CD4-positive, alpha-beta T cell treated with Interferon gamma for 1 hour (primary cell): ENCODE measurements around the gene GAN.

Experiments used
- DNase-seq: peaks from one replicate; pipeline ENCODE4 v3.0.0-alpha.2; 2020

Gene GAN

DNA sequence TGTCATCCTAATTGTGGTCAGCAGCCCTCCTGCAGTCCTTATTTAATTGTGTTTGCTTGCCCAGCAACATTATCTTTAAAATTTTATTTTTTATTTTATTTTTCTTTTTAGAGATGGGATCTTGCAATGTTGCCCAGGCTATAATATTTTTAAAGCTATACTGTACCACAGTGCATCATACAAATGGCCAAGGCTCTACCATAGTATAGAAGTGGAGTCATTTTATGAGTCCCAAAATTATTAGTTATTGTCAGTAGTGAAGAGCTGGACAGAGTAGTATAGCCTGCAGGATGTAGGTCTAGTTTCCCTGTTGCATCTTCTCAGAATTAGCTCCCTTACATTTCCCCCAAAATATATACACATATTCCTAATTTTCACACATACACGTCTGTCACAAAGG lies 44.1 kb downstream of the GAN start:
- no peak for DNase-seq

- no peak for DNase-seq
These were observed 45.4 kb downstream of the GAN start for GRCh38 chr16:81360135-81360534.

DNA sequence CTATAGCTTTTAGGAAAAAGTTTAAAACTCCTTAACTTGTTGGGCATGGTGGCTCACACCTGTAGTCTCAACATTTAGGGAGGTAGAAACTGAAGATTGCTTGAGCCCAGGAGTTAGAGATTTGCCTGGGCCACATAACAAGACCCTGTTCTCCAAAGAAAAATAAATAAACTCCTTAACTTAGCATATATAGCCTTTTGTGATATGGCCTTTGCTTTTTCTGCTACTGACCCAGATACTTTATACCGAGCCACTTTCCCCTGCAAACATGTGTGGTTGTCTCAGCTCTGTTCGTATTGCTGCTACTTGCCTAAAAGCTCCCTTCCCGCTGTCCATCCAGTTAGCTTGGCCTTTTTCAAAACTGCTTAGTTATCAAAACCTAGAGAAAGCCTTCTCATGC lies 51.0 kb downstream of the GAN start:
- DNase-seq = no peak

DNA sequence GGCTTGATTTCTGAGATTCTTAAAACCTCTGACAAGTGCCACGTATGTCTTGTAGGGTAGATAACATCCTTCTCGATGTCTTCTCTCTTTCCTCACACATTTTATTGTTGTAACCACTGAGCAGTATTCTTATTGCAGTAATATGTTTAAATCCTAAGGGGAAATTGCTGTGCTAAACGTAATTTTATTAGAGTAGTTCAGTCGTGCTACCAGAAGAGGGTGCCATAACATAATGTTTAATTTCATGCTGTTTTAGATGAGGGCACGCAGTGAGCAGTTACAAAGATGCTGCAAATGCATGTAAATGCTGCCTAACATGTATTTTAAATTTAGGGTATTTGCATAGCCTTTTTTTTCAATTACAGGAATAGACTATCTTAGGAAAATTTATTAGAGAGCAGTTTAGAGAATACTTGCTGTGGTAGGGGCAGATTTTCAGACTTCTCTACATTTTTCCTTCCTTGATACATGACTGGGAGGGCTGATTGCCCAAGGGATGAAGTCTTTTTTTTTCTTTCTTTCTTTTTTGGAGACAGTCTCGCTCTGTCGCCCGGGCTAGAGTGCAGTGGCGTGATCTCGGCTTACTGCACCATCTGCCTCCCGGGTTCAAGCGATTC lies 51.7 kb downstream of the GAN start:
- no peak for DNase-seq

DNA sequence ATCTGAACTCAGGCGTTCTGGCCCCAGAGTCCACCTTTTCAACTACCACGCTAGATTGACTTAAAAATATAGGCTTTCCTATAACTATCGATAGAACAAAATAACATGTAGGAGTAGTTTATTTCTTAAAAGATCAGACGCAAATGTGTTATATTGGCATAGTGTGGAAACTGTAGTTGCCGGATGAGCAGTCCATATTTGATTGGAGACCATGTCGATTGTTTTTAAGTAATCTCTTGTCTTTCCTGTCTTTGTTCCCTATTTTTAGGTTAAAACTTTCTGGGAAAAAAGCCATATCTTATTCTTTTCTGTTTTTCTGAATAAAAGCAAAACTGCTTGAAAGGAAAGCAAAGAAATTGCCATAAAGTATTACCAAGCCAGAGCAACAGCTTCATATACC lies 53.1 kb downstream of the GAN start:
- no peak for DNase-seq

DNA sequence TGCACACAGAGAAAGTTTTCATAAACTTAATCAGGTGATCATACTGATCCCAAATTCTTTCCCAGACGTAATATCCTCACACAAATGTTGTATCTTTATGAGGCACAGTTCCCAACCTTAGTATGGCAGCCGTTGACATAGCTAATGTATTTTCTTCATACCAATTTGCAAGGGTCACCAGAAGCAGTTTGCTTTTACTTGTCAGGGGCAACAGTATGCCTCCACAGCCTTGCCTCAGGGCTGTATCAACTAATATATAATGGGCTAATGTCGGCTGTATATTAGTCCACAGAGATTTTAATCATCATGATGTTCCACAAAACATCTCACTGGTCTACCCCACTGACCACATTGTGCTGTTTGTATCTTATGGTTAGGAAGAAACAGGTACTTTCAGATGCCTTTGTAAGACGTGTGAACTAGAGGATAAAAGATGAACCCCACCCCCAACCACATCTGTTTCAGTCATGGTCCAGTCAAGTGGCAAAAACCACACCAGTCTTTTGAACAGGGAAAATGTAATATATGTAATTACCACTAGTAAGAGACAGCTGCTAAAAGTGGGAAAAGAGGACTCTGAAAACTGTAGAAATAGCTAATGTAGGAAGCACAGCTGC lies 55.2 kb downstream of the GAN start:
- DNase-seq = no peak

DNA sequence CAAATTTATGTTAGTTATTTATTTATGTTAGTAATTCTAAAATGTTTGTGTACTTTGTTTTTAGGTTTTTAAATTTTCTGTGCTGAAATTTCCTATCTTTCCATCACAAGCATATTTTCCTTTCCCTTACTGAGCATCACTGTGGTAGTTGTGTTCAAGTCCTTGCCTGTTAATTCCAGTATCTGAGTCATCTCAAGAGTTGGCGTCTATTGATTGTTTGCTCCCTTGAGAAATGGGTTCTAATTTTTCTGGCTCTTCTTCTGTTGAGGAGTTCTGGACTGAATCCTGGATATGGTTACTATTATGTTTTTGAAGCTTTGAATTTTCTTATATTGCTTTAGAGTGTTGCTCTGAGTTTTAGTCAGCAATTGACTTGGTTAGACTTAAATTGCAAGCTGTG lies 56.3 kb downstream of the GAN start:
- no peak for DNase-seq

- no peak for DNase-seq
These were observed 59.8 kb downstream of the GAN start for GRCh38 chr16:81374550-81374949.

GRCh38 chr16:81376880-81377279 lies 62.1 kb downstream of the GAN start:
- DNase-seq = no peak

DNA sequence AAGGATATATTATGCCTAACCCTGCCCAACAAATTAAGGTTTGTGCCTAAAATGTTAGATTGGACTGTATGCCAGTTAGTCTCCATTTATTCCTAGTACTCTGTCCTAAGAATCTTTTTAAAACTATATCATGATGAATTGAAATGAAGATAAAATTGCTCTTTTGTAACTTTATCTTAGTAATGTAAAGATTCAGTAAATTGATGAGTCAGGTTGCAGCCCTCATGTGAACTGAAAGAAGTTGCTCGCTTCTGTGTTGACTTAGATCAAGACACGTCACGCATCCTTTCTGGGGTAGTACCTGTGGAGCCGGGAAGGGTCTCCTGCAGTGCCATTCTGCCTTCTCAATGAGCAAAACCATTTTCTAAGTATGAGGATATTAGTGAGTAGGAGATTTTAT lies 63.3 kb downstream of the GAN start:
- DNase-seq = no peak

GRCh38 chr16:81380932-81381331 lies 66.2 kb downstream of the GAN start:
- no peak for DNase-seq

GRCh38 chr16:81384006-81384405 lies 69.2 kb downstream of the GAN start:
- no peak for DNase-seq

GRCh38 chr16:81385031-81385756 lies 70.4 kb downstream of the GAN start:
- DNase-seq = no peak

DNA sequence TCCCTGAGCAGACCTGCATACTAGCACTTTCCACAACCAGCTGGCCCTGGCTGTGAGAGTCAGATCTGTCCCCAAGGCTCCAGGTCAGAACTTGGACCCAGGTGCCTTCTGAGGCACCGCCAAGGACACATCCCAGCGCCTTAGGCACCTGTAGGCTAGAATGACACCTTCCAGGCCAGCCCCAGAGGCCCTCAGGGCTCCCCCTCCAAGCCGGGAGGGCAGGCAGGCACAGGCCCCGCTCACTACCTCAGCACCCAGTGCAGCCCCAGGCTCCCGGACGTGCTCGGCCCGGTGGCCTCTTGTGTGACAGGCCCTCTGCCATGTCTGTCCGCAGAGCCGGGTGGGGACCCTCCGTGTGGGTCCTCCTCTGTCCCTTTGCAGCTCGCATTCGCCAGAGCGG lies 73.6 kb downstream of the GAN start:
- no peak for DNase-seq

GRCh38 chr16:81390840-81391239 lies 76.1 kb downstream of the GAN start:
- DNase-seq = no peak

DNA sequence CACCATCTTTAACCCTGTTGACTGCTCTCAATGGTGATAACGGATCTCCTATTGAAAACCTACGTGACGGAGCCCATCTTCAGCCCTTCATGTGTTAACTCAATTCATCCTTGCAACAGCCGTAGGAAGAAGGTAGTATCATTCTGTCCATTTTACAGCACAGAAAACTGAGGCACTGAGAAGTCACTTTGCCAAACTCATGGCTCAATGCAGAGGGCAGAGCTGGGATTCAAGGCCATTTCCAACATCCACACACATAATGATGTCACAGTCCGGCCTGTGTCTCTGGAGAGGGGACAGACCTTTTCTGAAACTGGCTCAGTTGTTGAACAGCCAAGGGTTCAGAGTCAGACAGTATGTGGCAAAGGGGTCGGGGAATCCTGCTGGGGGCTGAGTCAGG lies 77.2 kb downstream of the GAN start:
- no peak for DNase-seq

- no peak for DNase-seq
These were observed 79.7 kb downstream of the GAN start for GRCh38 chr16:81394416-81394815.

DNA sequence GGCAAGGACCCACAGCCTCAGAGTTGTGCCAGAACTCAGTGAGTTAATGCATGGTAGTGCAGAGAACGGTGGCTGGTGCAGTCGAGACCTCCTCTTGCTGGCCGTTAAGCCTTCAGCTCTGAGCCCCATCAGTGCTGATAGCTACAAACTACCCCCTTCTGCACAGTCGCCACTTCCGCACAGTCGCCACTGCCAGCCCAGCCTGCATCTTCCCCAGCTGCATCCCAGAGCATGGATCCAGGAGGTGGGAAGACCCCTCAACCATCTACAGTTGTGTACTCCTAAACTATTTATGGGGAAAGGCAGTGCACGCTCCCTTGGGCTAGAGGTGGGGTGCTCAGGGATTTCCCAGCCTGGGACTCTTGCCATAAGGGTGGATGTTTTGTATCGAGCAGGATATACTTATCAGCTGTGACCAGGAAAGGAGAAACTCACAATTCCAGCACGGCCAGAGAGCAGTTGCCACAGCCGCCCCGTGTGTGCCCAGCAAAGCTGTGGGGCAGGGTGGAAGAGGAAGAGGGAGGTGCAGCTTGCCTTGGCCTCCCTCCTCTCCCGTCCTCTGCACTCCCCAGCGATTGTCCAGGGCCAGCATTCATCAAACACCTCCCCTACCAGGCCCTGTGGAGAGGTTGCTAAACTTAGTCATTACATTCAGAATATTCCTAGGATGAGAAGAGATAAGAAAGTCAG lies 80.3 kb downstream of the GAN start:
- DNase-seq = no peak

GRCh38 chr16:81397058-81397878 lies 82.5 kb downstream of the GAN start:
- no peak for DNase-seq

- DNase-seq = no peak
These were observed 83.2 kb downstream of the GAN start for GRCh38 chr16:81397879-81398520.

DNA sequence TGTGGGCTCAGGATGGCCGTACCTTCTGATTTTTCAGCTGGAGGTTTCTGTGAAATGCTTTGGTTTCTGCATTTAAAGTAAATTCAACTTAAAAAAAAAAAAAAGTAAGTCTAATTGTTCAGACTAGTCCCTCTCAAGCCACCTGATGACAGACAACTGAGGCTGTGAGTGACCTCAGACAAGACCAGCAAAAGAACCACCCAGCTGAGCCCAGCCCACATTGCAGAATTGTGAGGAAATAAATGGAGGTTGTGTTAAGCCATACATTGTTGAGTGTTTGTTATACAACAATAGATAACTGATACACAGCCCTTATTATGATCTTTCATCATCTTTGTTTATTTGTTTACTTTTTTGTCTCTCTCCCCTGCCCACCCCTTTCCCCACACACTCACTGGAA lies 85.1 kb downstream of the GAN start:
- DNase-seq = no peak
